Measurements from ENCODE around the gene SLC5A2.

- no peak for TF ChIP-seq REST (IDR thresholded peaks at IDR 0.05; ENCODE audit: insufficient read depth in 1 of 2, low read depth in 2 of 2, low read length in 2 of 2)
- TF ChIP-seq SIN3A (IDR thresholded peaks at IDR 0.05; ENCODE audit: borderline replicate concordance, insufficient read depth, low read length): no peak
- peak; percentile 57 for TF ChIP-seq TAF1 (IDR thresholded peaks at IDR 0.05; ENCODE audit: borderline replicate concordance, insufficient read depth, low read length)
These were observed 23.9 kb upstream of the SLC5A2 start, which contains the start of gene ARMC5 for GRCh38 chr16:31458844-31459686.

All from PFSK-1 (cell line).